K562 (cell line): ENCODE measurements around the gene MS4A6E.

Source experiments
- ARHGAP35 ChIP-seq: fragments of 450-650 bp; IDR thresholded peaks from 2 replicates; pipeline ENCODE4 v1.6.1; 2018; ENCODE audit not compliant: partially characterized antibody
- BRCA1 ChIP-seq, 2 experiments: fragments of 450-650 bp in 1 of 2; sonication (generic) in 1 of 2; formaldehyde crosslinking in 1 of 2; IDR thresholded peaks; 2 replicates each; pipeline versions ENCODE4 v1.5.0 to v1.6.1; 2017 to 2020; ENCODE audit warnings: mild to moderate bottlenecking in 1 of 2, missing genetic modification reagents in 1 of 2
- CBFB ChIP-seq: sonication (generic); formaldehyde crosslinking; IDR thresholded peaks from 2 replicates; pipeline ENCODE4 v1.4.0; 2020; ENCODE audit warnings: mild to moderate bottlenecking, missing genetic modification reagents
- GATA2 ChIP-seq: sonication (generic); formaldehyde crosslinking; IDR thresholded peaks from 2 replicates; pipeline ENCODE4 v1.4.0; 2020; ENCODE audit warnings: mild to moderate bottlenecking, missing genetic modification reagents
- ZBTB1 ChIP-seq: sonication (generic); formaldehyde crosslinking; IDR thresholded peaks from 2 replicates; pipeline ENCODE4 v1.8.1; 2023; ENCODE audit warnings: missing genetic modification reagents, low read depth, mild to moderate bottlenecking, borderline replicate concordance
- ZNF695 ChIP-seq: fragments of 450-650 bp; formaldehyde crosslinking; IDR thresholded peaks from 2 replicates; pipeline ENCODE4 v1.4.0; 2020; ENCODE audit warnings: mild to moderate bottlenecking, moderate library complexity
- TF ChIP-seq, protein P1 (sequence below): sonication (generic); formaldehyde crosslinking; IDR thresholded peaks from 2 replicates; pipeline ENCODE4 v1.9.0; 2022; ENCODE audit warnings: mild to moderate bottlenecking, missing genetic modification reagents

DNA sequence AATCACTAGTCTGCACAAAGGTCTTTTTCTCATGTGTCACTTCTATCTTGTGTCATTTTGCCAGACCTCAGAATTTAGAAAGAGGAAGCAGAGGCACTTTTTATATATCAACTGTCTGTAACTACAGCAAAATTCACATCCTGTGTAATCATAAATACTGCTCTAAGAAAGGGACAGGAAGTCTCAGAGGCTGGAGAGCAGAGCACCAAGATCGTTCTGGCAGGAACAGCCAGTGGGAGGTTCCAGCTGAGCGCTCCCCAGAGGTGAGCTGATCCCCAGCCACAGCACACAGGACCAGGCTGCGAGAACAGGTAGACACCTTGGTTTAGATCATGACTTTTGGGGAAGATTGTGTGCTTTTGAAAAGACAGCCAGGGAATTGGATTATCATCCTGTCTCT is 51.3 kb downstream of the MS4A6E start, which contains the start of gene MS4A7:
- no peak for TF ChIP-seq ARHGAP35
- no peak for TF ChIP-seq GATA2 (CRISPR knock-in tag)
- no peak for TF ChIP-seq CBFB (CRISPR knock-in tag)
- TF ChIP-seq BRCA1 (IDR thresholded peaks at IDR 0.05), result no peak
- TF ChIP-seq BRCA1 (CRISPR knock-in tag; IDR thresholded peaks at IDR 0.05), result no peak
- TF ChIP-seq ZNF695, result no peak
- TF ChIP-seq, protein P1, sequence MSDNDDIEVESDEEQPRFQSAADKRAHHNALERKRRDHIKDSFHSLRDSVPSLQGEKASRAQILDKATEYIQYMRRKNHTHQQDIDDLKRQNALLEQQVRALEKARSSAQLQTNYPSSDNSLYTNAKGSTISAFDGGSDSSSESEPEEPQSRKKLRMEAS, result no peak
- TF ChIP-seq ZBTB1 (CRISPR knock-in tag), result no peak
